Cerebellar cortex (tissue), 1 donor: ENCODE data around the gene TXNDC17.
"Not testable (repeated sequence)": the region's sequence is repeated elsewhere in the genome, so short reads cannot be mapped to it uniquely, and the experiment has no call there.

ENCODE experiments used
- DNase-seq: peaks from one replicate; pipeline ENCODE4 v3.0.0-alpha.2; 2015; ENCODE audit warnings: low spot score

Gene TXNDC17

DNA sequence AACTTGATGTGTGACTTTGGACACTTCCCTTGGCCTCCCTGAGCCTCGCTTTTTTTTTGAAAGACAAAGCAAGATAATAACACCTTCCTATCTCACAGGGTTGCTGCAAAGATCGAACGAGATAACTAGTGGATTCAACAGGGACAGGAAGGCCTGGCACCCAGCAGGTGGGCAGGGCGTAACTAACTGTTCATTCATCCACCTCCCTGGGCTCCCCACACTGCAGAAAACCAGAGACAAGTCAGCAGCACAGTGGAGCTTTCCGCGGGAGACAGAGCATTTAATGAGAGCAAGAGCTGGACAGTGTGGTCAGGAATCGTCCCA is 43.6 kb downstream of the TXNDC17 start:
- DNase-seq = no peak

DNA sequence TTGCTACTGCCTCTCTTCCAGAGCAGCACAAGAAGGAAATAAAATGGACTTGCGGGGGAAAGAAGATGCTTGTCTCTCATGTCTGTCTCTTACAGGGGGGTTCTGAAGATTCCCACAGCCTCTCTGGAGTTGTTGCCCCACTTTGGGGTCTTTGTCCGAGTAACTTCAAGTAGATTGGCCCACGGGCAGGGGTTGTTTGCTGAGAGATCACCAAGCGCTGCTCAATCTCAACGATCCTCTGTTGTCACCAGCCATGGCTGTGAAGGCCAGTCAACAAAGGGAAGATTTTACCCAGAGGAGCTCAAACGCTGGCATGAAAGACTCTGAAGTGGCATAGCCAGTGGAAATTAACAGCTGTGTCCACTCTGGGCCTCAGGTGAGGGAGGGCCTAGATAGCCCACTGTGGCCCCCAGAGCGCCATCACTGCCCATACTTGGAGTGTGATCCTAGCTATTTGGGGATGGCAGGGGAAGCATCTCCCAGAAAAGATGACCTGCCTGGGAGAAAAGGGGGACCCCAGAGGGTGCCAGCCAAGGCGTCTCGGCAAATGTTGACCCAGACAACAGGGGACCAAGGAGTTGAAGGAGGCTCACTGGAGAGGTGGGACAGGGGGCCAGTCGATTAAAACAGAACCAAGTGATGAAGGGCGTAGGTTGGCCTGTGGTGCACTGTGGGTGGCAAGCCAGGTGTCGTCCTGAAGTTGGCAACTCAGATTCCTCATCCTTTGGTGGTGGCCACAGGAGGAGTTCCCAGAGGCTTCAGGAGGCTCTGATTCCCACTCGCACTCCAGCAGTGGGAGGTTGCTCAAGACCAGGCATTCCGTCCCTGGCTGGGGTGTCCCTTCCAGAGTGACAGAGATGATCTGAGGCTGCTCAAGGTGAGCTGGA is 44.3 kb downstream of the TXNDC17 start:
- DNase-seq = no peak

DNA sequence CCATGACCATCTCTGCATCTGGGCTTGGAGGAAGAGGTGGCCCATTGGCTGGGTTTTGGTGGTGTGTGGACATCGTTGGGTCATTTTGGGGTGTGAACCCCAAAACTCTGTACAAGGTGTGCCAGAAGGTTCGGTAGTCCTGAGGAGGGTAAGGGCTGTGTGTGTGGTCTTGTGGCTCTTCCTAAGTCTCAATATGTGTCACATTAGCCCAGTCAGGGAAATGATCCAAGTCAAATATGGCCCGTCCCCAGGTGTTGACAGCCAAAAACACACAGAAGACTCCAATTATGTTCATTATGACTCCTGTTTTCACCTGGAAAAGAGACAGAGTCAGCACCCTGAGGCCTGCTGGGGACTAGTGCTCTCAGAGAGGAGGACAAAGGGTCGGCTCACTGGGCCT is 45.2 kb downstream of the TXNDC17 start:
- no peak for DNase-seq

DNA sequence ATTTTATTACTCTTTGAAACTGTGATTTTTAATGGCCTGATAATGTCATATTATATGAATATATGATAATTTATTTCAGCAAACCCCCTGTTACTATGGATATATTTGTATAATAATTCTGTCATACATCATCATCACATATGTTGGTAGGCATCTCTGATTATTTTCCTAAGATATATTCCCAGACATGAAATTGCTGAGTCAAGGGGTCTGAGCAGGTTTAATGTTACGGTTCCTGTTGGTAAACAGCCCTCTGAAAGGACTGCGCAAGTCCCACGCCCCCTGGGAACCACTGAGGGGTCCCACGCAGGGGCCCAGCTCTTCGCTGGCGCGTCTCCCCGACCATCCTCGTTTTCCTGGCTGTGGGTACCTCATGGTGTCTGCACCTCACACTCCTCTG is 48.1 kb downstream of the TXNDC17 start:
- no peak for DNase-seq

DNA sequence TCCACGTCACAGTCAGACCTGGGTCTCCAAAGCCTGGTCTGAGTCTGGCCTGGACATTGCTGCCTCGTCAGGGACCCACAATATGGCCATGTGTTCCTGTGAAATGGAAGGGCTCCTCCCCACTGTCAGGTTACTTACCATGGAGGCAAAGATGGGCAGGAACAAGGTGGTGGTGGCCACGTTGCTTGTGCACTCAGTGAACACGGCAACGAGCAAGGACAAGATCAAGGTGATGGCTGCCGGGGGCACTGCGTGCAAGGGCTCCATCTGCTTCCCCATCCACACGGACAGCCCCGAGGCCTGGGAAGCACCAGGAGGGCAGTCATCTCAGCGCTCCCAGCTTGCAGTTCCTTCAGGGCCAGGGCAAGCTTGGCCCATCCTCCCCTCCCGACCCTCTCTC is 49.8 kb downstream of the TXNDC17 start:
- no peak for DNase-seq

DNA sequence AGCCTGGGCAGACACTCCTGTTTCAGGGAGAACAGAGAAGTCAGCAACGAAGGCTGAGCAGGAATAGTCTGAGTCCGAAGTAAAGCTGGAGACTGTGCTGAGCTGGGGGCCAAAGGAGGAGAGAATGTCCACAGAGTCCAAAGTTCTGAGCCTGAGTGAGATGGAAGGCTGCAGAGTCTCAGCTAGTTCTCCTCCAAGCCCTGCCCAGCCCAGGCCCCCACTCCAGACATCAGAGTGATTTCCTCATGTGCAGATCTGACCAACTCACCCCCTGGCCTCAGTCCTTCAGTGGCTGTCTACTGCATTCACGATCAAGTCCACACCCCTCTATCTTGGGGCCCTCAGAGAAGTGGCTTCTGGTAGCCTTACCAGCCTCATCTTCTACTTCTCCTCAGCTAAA is 50.7 kb downstream of the TXNDC17 start:
- DNase-seq = no peak

DNA sequence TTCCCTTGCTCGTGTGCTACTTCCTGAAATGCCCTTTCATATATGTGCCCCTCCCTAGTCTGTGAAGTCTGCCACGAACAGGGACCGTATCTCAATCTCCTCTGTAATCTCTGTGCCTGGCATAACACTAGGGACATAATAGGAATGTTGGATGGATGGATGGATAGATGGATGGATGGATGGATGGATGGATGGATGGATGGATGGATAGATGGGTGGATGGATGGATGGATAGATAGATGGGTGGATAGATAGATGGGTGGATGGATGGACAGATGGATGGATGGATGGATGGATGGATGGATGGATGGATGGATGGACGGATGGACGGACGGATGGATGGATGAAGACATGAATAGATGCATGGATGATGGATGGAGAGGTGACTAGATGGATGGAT is 51.1 kb downstream of the TXNDC17 start:
- not testable (repeated sequence) for DNase-seq
